Vagina (tissue), 2 donors: Measurements from ENCODE around the gene SLC9C2. TPM values are rescaled to one million over a fixed set of nuclear protein-coding genes. Genes with fewer than 3 reads are reported as not detected.

Experiments
- DNase-seq, 2 donors: peaks; one replicate each; pipeline ENCODE4 v3.0.0-alpha.2; 2017; ENCODE audit errors: extremely low spot score in 2 of 2
- H3K27ac ChIP-seq: fragments of 200-600 bp; sonication (generic); one replicate; pipeline ENCODE4 v1.5.1; 2019
- H3K27me3 ChIP-seq: fragments of 200-600 bp; sonication (generic); one replicate; pipeline ENCODE4 v1.5.1; 2019
- H3K36me3 ChIP-seq, 2 donors: fragments of 200-600 bp; sonication (generic); one replicate each; pipeline ENCODE4 v1.5.1; 2017 to 2019
- H3K4me1 ChIP-seq: fragments of 200-600 bp; sonication (generic); one replicate; pipeline ENCODE4 v1.5.1; 2019
- H3K4me3 ChIP-seq, 2 donors: fragments of 200-600 bp; sonication (generic); 1 replicate in 1 of 2; 2 replicates in 1 of 2; pipeline ENCODE4 v1.5.1; 2016 to 2019
- H3K9me3 ChIP-seq: fragments of 200-600 bp; sonication (generic); one replicate; pipeline ENCODE4 v1.5.1; 2019
- CTCF ChIP-seq, 3 experiments: fragments of 450-650 bp in 2 of 3; fragments of 200-600 bp in 1 of 3; sonication (generic) in 1 of 3; IDR thresholded peaks; one replicate each; pipeline ENCODE4 v1.5.1; 2017 to 2019; ENCODE audit warnings: antibody characterized with exemption in 3 of 3, mild to moderate bottlenecking in 2 of 3, moderate library complexity in 2 of 3
- POLR2A ChIP-seq, 2 donors: fragments of 450-650 bp; IDR thresholded peaks; one replicate each; pipeline ENCODE4 v1.6.1; 2017; ENCODE audit warnings: antibody characterized with exemption in 2 of 2, mild to moderate bottlenecking in 2 of 2, moderate library complexity in 2 of 2
- POLR2AphosphoS5 ChIP-seq, 2 donors: sonication (generic); formaldehyde crosslinking; IDR thresholded peaks; one replicate each; pipeline ENCODE4 v1.9.0; 2017; ENCODE audit warnings: antibody characterized with exemption in 2 of 2, mild to moderate bottlenecking in 2 of 2, low read depth in 1 of 2; ENCODE audit not compliant: insufficient read depth in 1 of 2
- intact Hi-C: fragments of 100-400 bp; cut with DNase I; formaldehyde crosslinking; loops from one replicate; pipeline ENCODE4 v1.15.1; 2023
- total RNA-seq: library from RNA; depleted of rRNA; stranded (reverse); fragments of >200 nt; gene quantifications from one replicate; pipeline ENCODE4 v1.2.3, GENCODE V29; 2016

The SLC9C2 gene
- total RNA-seq, 1 donor from 2014 or later, result not detected

- intact Hi-C loops, result no loop called here
- Histone ChIP-seq H3K9me3 (no peaks in the 10 kb centered on the region), H3K27me3 (no peaks in the 10 kb centered on the region), H3K27ac (no peak overlapping the region), H3K4me3 (no peak overlapping the region), H3K36me3 (no peaks in the 10 kb centered on the region), H3K4me1 (no peaks in the 10 kb centered on the region)
- no peak for DNase-seq
- no peak for TF ChIP-seq POLR2AphosphoS5 (IDR thresholded peaks at IDR 0.05; ENCODE audit: insufficient read depth in 1 of 2, low read depth in 1 of 2)
- TF ChIP-seq POLR2A (IDR thresholded peaks at IDR 0.05), result no peak
- TF ChIP-seq CTCF (IDR thresholded peaks at IDR 0.05), result no peak
Measured at GRCh38 chr1:173590557-173590956, 12.3 kb downstream of the SLC9C2 start.

GRCh38 chr1:173581383-173582079 lies 21.3 kb downstream of the SLC9C2 start:
- intact Hi-C loops, result no loop called here
- no peak overlapping the region for H3K27ac ChIP-seq
- no peak for TF ChIP-seq POLR2A (IDR thresholded peaks at IDR 0.05)
- no peak for TF ChIP-seq POLR2AphosphoS5 (IDR thresholded peaks at IDR 0.05; ENCODE audit: insufficient read depth in 1 of 2, low read depth in 1 of 2)
- no peak for TF ChIP-seq CTCF (IDR thresholded peaks at IDR 0.05)
- H3K27me3 ChIP-seq, result no peaks in the 10 kb centered on the region
- no peaks in the 10 kb centered on the region for H3K36me3 ChIP-seq
- H3K9me3 ChIP-seq, result no peaks in the 10 kb centered on the region
- no peak overlapping the region for H3K4me3 ChIP-seq
- H3K4me1 ChIP-seq, result no peaks in the 10 kb centered on the region
- no peak for DNase-seq

- Histone ChIP-seq H3K4me3 (no peak overlapping the region), H3K9me3 (no peaks in the 10 kb centered on the region), H3K4me1 (no peaks in the 10 kb centered on the region), H3K27ac (no peak overlapping the region), H3K27me3 (no peaks in the 10 kb centered on the region), H3K36me3 (no peaks in the 10 kb centered on the region)
- intact Hi-C loops, result no loop called here
- no peak for DNase-seq
- TF ChIP-seq CTCF (IDR thresholded peaks at IDR 0.05) (no peak), POLR2AphosphoS5 (IDR thresholded peaks at IDR 0.05; ENCODE audit: insufficient read depth in 1 of 2, low read depth in 1 of 2) (no peak), POLR2A (IDR thresholded peaks at IDR 0.05) (no peak)
Measured at GRCh38 chr1:173580658-173581057, 22.2 kb downstream of the SLC9C2 start.

- H3K4me1 ChIP-seq, result no peaks in the 10 kb centered on the region
- H3K27me3 ChIP-seq, result no peaks in the 10 kb centered on the region
- no peak overlapping the region for H3K27ac ChIP-seq
- H3K9me3 ChIP-seq, result no peaks in the 10 kb centered on the region
- no peaks in the 10 kb centered on the region for H3K36me3 ChIP-seq
- TF ChIP-seq CTCF (IDR thresholded peaks at IDR 0.05) (no peak), POLR2AphosphoS5 (IDR thresholded peaks at IDR 0.05; ENCODE audit: insufficient read depth in 1 of 2, low read depth in 1 of 2) (no peak), POLR2A (IDR thresholded peaks at IDR 0.05) (no peak)
- intact Hi-C loops, result no loop called here
- no peak overlapping the region for H3K4me3 ChIP-seq
- no peak for DNase-seq
Measured at GRCh38 chr1:173580071-173580470, 22.8 kb downstream of the SLC9C2 start.

- Histone ChIP-seq H3K27me3 (no peaks in the 10 kb centered on the region), H3K4me3 (no peak overlapping the region), H3K9me3 (no peaks in the 10 kb centered on the region), H3K36me3 (no peaks in the 10 kb centered on the region), H3K27ac (no peak overlapping the region), H3K4me1 (no peaks in the 10 kb centered on the region)
- TF ChIP-seq CTCF (IDR thresholded peaks at IDR 0.05), result no peak
- no peak for TF ChIP-seq POLR2AphosphoS5 (IDR thresholded peaks at IDR 0.05; ENCODE audit: insufficient read depth in 1 of 2, low read depth in 1 of 2)
- no peak for TF ChIP-seq POLR2A (IDR thresholded peaks at IDR 0.05)
- DNase-seq, result no peak
- intact Hi-C loops, result no loop called here
Measured at GRCh38 chr1:173573596-173573995, 29.3 kb downstream of the SLC9C2 start.
